Measurements from ENCODE around the gene LY6G6F.

LY6G6F gene

GRCh38 chr6:31710523-31711219, 4.0 kb downstream of the LY6G6F start:
- Histone ChIP-seq H3K9ac (ENCODE audit: low read length) (no peak overlapping the region), H3K4me1 (ENCODE audit: insufficient read depth, low read length) (peaks cover 8% of the 10 kb centered on the region), H3K4me3 (ENCODE audit: low read depth in 1 of 2, low read length in 2 of 2) (no peak overlapping the region), H3K27me3 (ENCODE audit: control insufficient read depth in 1 of 2, insufficient read depth in 2 of 2, low read length in 2 of 2) (no peaks in the 10 kb centered on the region), H3K36me3 (ENCODE audit: insufficient read depth, low read length) (no peaks in the 10 kb centered on the region), H3K27ac (ENCODE audit: low read depth, low read length) (no peak overlapping the region), H3K9me3 (ENCODE audit: low read length) (no peaks in the 10 kb centered on the region)

GRCh38 chr6:31711233-31711632, 4.6 kb downstream of the LY6G6F start:
- Histone ChIP-seq H3K27ac (ENCODE audit: low read depth, low read length) (no peak overlapping the region), H3K4me1 (ENCODE audit: insufficient read depth, low read length) (peaks cover 9% of the 10 kb centered on the region), H3K9me3 (ENCODE audit: low read length) (no peaks in the 10 kb centered on the region), H3K4me3 (ENCODE audit: low read depth in 1 of 2, low read length in 2 of 2) (no peak overlapping the region), H3K27me3 (ENCODE audit: control insufficient read depth in 1 of 2, insufficient read depth in 2 of 2, low read length in 2 of 2) (no peaks in the 10 kb centered on the region), H3K36me3 (ENCODE audit: insufficient read depth, low read length) (no peaks in the 10 kb centered on the region), H3K9ac (ENCODE audit: low read length) (no peak overlapping the region)

- Histone ChIP-seq H3K4me3 (ENCODE audit: low read depth in 1 of 2, low read length in 2 of 2) (no peak overlapping the region), H3K9ac (ENCODE audit: low read length) (no peak overlapping the region), H3K27ac (ENCODE audit: low read depth, low read length) (no peak overlapping the region), H3K4me1 (ENCODE audit: insufficient read depth, low read length) (peaks cover 9% of the 10 kb centered on the region), H3K9me3 (ENCODE audit: low read length) (no peaks in the 10 kb centered on the region), H3K27me3 (ENCODE audit: control insufficient read depth in 1 of 2, insufficient read depth in 2 of 2, low read length in 2 of 2) (no peaks in the 10 kb centered on the region), H3K36me3 (ENCODE audit: insufficient read depth, low read length) (no peaks in the 10 kb centered on the region)
Measured at GRCh38 chr6:31712296-31712695, 5.6 kb downstream of the LY6G6F start.

- no peaks in the 10 kb centered on the region for H3K27me3 ChIP-seq (ENCODE audit: control insufficient read depth in 1 of 2, insufficient read depth in 2 of 2, low read length in 2 of 2)
- H3K9me3 ChIP-seq (ENCODE audit: low read length), result no peaks in the 10 kb centered on the region
- H3K36me3 ChIP-seq (ENCODE audit: insufficient read depth, low read length), result no peaks in the 10 kb centered on the region
- no peak overlapping the region for H3K27ac ChIP-seq (ENCODE audit: low read depth, low read length)
- peaks cover 9% of the 10 kb centered on the region for H3K4me1 ChIP-seq (ENCODE audit: insufficient read depth, low read length)
- H3K4me3 ChIP-seq (ENCODE audit: low read depth in 1 of 2, low read length in 2 of 2), result no peak overlapping the region
- no peak overlapping the region for H3K9ac ChIP-seq (ENCODE audit: low read length)
Measured at GRCh38 chr6:31713465-31713864, 6.8 kb downstream of the LY6G6F start.

GRCh38 chr6:31713991-31714684, 7.5 kb downstream of the LY6G6F start:
- Histone ChIP-seq H3K4me1 (ENCODE audit: insufficient read depth, low read length) (peaks cover 9% of the 10 kb centered on the region), H3K27me3 (ENCODE audit: control insufficient read depth in 1 of 2, insufficient read depth in 2 of 2, low read length in 2 of 2) (no peaks in the 10 kb centered on the region), H3K9ac (ENCODE audit: low read length) (no peak overlapping the region), H3K4me3 (ENCODE audit: low read depth in 1 of 2, low read length in 2 of 2) (no peak overlapping the region), H3K36me3 (ENCODE audit: insufficient read depth, low read length) (no peaks in the 10 kb centered on the region), H3K9me3 (ENCODE audit: low read length) (no peaks in the 10 kb centered on the region), H3K27ac (ENCODE audit: low read depth, low read length) (no peak overlapping the region)

- Histone ChIP-seq H3K9me3 (ENCODE audit: low read length) (no peaks in the 10 kb centered on the region), H3K27me3 (ENCODE audit: control insufficient read depth in 1 of 2, insufficient read depth in 2 of 2, low read length in 2 of 2) (no peaks in the 10 kb centered on the region), H3K9ac (ENCODE audit: low read length) (no peak within 1 kb of the TSS), H3K4me3 (ENCODE audit: low read depth in 1 of 2, low read length in 2 of 2) (no peak within 1 kb of the TSS), H3K4me1 (ENCODE audit: insufficient read depth, low read length) (peaks cover 9% of the 10 kb centered on the region), H3K27ac (ENCODE audit: low read depth, low read length) (peak within 1 kb of the TSS; percentile 27), H3K36me3 (ENCODE audit: insufficient read depth, low read length) (no peaks in the 10 kb centered on the region)
Measured at GRCh38 chr6:31715022-31715958, 8.6 kb downstream of the LY6G6F start, which contains the start of gene LY6G6D. Gene LY6G6D, plus strand, starts transcription at chr6:31715348. Its CDS starts 8 bp downstream, at chr6:31715356.

GRCh38 chr6:31717499-31718222, 11.0 kb downstream of the LY6G6F start:
- Histone ChIP-seq H3K27ac (ENCODE audit: low read depth, low read length) (no peak overlapping the region), H3K9me3 (ENCODE audit: low read length) (no peaks in the 10 kb centered on the region), H3K27me3 (ENCODE audit: control insufficient read depth in 1 of 2, insufficient read depth in 2 of 2, low read length in 2 of 2) (no peaks in the 10 kb centered on the region), H3K4me1 (ENCODE audit: insufficient read depth, low read length) (peaks cover 9% of the 10 kb centered on the region), H3K4me3 (ENCODE audit: low read depth in 1 of 2, low read length in 2 of 2) (no peak overlapping the region), H3K9ac (ENCODE audit: low read length) (no peak overlapping the region), H3K36me3 (ENCODE audit: insufficient read depth, low read length) (no peaks in the 10 kb centered on the region)

GRCh38 chr6:31718265-31718664, 11.6 kb downstream of the LY6G6F start:
- Histone ChIP-seq H3K9me3 (ENCODE audit: low read length) (no peaks in the 10 kb centered on the region), H3K36me3 (ENCODE audit: insufficient read depth, low read length) (no peaks in the 10 kb centered on the region), H3K27me3 (ENCODE audit: control insufficient read depth in 1 of 2, insufficient read depth in 2 of 2, low read length in 2 of 2) (no peaks in the 10 kb centered on the region), H3K9ac (ENCODE audit: low read length) (no peak overlapping the region), H3K27ac (ENCODE audit: low read depth, low read length) (no peak overlapping the region), H3K4me3 (ENCODE audit: low read depth in 1 of 2, low read length in 2 of 2) (no peak overlapping the region), H3K4me1 (ENCODE audit: insufficient read depth, low read length) (peaks cover 9% of the 10 kb centered on the region)

- H3K9ac ChIP-seq (ENCODE audit: low read length), result no peak overlapping the region
- H3K4me3 ChIP-seq (ENCODE audit: low read depth in 1 of 2, low read length in 2 of 2), result no peak overlapping the region
- no peaks in the 10 kb centered on the region for H3K9me3 ChIP-seq (ENCODE audit: low read length)
- no peak overlapping the region for H3K27ac ChIP-seq (ENCODE audit: low read depth, low read length)
- H3K4me1 ChIP-seq (ENCODE audit: insufficient read depth, low read length), result peaks cover 9% of the 10 kb centered on the region
- no peaks in the 10 kb centered on the region for H3K27me3 ChIP-seq (ENCODE audit: control insufficient read depth in 1 of 2, insufficient read depth in 2 of 2, low read length in 2 of 2)
- no peaks in the 10 kb centered on the region for H3K36me3 ChIP-seq (ENCODE audit: insufficient read depth, low read length)
Measured at GRCh38 chr6:31719001-31719400, 12.3 kb downstream of the LY6G6F start.

GRCh38 chr6:31720196-31720770, 13.6 kb downstream of the LY6G6F start:
- no peak overlapping the region for H3K9ac ChIP-seq (ENCODE audit: low read length)
- H3K36me3 ChIP-seq (ENCODE audit: insufficient read depth, low read length), result no peaks in the 10 kb centered on the region
- H3K27ac ChIP-seq (ENCODE audit: low read depth, low read length), result no peak overlapping the region
- no peaks in the 10 kb centered on the region for H3K9me3 ChIP-seq (ENCODE audit: low read length)
- no peak overlapping the region for H3K4me3 ChIP-seq (ENCODE audit: low read depth in 1 of 2, low read length in 2 of 2)
- H3K27me3 ChIP-seq (ENCODE audit: control insufficient read depth in 1 of 2, insufficient read depth in 2 of 2, low read length in 2 of 2), result no peaks in the 10 kb centered on the region
- peaks cover 4% of the 10 kb centered on the region for H3K4me1 ChIP-seq (ENCODE audit: insufficient read depth, low read length)

All from muscle layer of colon (tissue), 2 donors.